Loucy (cell line): ENCODE data around the gene CACNA1D.

Experiments
- CTCF ChIP-seq: fragments of 200-600 bp; sonication (generic); conservative IDR thresholded peaks from 2 replicates; pipeline ENCODE4 v1.5.1; 2014; ENCODE audit warnings: mild to moderate bottlenecking, antibody characterized with exemption, low read length
- EZH2phosphoT487 ChIP-seq: fragments of 200-600 bp; IDR thresholded peaks from 2 replicates; pipeline ENCODE4 v1.6.1; 2018; ENCODE audit warnings: antibody characterized with exemption, mild to moderate bottlenecking, moderate library complexity, borderline replicate concordance

- TF ChIP-seq CTCF (no peak), EZH2phosphoT487 (no peak)
Observed at GRCh38 chr3:53777468-53777867, 283.1 kb downstream of the CACNA1D start.
